HG02623 (cell line): ENCODE data around the gene ANTXR2.

ENCODE experiments used
- ATAC-seq: cut with Tn5 transposase; IDR thresholded peaks from one replicate; pipeline ENCODE4 v1.9.1; 2021; ENCODE audit warnings: moderate library complexity; ENCODE audit not compliant: unreplicated experiment

The ANTXR2 gene

GRCh38 chr4:80069837-80070731 is 2.9 kb downstream of the ANTXR2 start:
- ATAC-seq: no peak

GRCh38 chr4:80069108-80069836 is 3.8 kb downstream of the ANTXR2 start:
- no peak for ATAC-seq

- ATAC-seq: no peak
Observed at GRCh38 chr4:80065601-80066000, 7.4 kb downstream of the ANTXR2 start.

- no peak for ATAC-seq
Observed at GRCh38 chr4:80062527-80062926, 10.5 kb downstream of the ANTXR2 start.

GRCh38 chr4:80060804-80061203 is 12.2 kb downstream of the ANTXR2 start:
- ATAC-seq: no peak

GRCh38 chr4:80058740-80059139 is 14.3 kb downstream of the ANTXR2 start:
- ATAC-seq: peak; percentile 99

- ATAC-seq: no peak
Observed at GRCh38 chr4:80054375-80054774, 18.7 kb downstream of the ANTXR2 start.

- no peak for ATAC-seq
Observed at GRCh38 chr4:80053140-80053910, 19.7 kb downstream of the ANTXR2 start.

- no peak for ATAC-seq
Observed at GRCh38 chr4:80049813-80050534, 23.1 kb downstream of the ANTXR2 start.

GRCh38 chr4:80049402-80049801 is 23.6 kb downstream of the ANTXR2 start:
- ATAC-seq: no peak

GRCh38 chr4:80045786-80046185 is 27.2 kb downstream of the ANTXR2 start:
- no peak for ATAC-seq

GRCh38 chr4:80043541-80043940 is 29.5 kb downstream of the ANTXR2 start:
- no peak for ATAC-seq

- ATAC-seq: no peak
Observed at GRCh38 chr4:80042821-80043220, 30.2 kb downstream of the ANTXR2 start.

- ATAC-seq: no peak
Observed at GRCh38 chr4:80037864-80038263, 35.2 kb downstream of the ANTXR2 start.

- ATAC-seq: no peak
Observed at GRCh38 chr4:80036949-80037685, 35.9 kb downstream of the ANTXR2 start.

GRCh38 chr4:80036306-80036705 is 36.7 kb downstream of the ANTXR2 start:
- ATAC-seq: no peak

GRCh38 chr4:80035336-80035735 is 37.7 kb downstream of the ANTXR2 start:
- peak; percentile 47 for ATAC-seq

GRCh38 chr4:80033581-80033980 is 39.4 kb downstream of the ANTXR2 start:
- ATAC-seq: no peak

- ATAC-seq: no peak
Observed at GRCh38 chr4:80029364-80029763, 43.7 kb downstream of the ANTXR2 start.

GRCh38 chr4:80027611-80028010 is 45.4 kb downstream of the ANTXR2 start:
- no peak for ATAC-seq
